Thyroid gland (tissue), 4 donors: ENCODE measurements around the gene CD320. TPM values are rescaled to one million over a fixed set of nuclear protein-coding genes. Genes with fewer than 3 reads are reported as not detected.

Source experiments
- DNase-seq, 2 donors: peaks; one replicate each; pipeline ENCODE4 v3.0.0-alpha.2; 2019
- H3K27ac ChIP-seq, 3 donors: fragments of 200-600 bp; sonication (generic); 1 replicate in 2 of 3; 2 replicates in 1 of 3; pipeline ENCODE4 v1.5.1; 2016 to 2019; ENCODE audit warnings: mild to moderate bottlenecking in 1 of 3, moderate library complexity in 1 of 3
- H3K27me3 ChIP-seq: fragments of 200-600 bp; sonication (generic); one replicate; pipeline ENCODE4 v1.5.1; 2019
- H3K36me3 ChIP-seq, 2 donors: fragments of 200-600 bp; sonication (generic); one replicate each; pipeline ENCODE4 v1.5.1; 2016 to 2019
- H3K4me1 ChIP-seq, 2 donors: fragments of 200-600 bp; sonication (generic); one replicate each; pipeline ENCODE4 v1.5.1; 2017 to 2019
- H3K4me3 ChIP-seq, 3 donors: fragments of 200-600 bp; sonication (generic); replicated peaks in 1 of 3; 1 replicate in 2 of 3; 2 replicates in 1 of 3; pipeline ENCODE4 v1.5.1; 2016; ENCODE audit warnings: mild to moderate bottlenecking in 1 of 3
- H3K9me3 ChIP-seq: fragments of 200-600 bp; sonication (generic); one replicate; pipeline ENCODE4 v1.5.1; 2017
- POLR2A ChIP-seq, 2 donors: fragments of 450-650 bp; IDR thresholded peaks; one replicate each; pipeline ENCODE4 v1.6.1; 2017; ENCODE audit warnings: antibody characterized with exemption in 2 of 2, mild to moderate bottlenecking in 2 of 2, moderate library complexity in 1 of 2
- WGBS, 2 donors: methylation state at CpG; one replicate each; pipeline ENCODE4 v1.1.5; 2017; 5-methylcytosine and 5-hydroxymethylcytosine counted together
- intact Hi-C: fragments of 100-400 bp; cut with DNase I; formaldehyde crosslinking; loops from one replicate; pipeline ENCODE4 v1.15.1; 2023
- total RNA-seq, 4 donors: library from RNA; depleted of rRNA; stranded (reverse); fragments of >200 nt; gene quantifications; one replicate each; pipeline ENCODE4 v1.2.3, GENCODE V29; 2016
- TF ChIP-seq, protein P1 (sequence below), 6 experiments: fragments of 200-600 bp in 3 of 6; fragments of 450-650 bp in 3 of 6; sonication (generic) in 3 of 6; IDR thresholded peaks; one replicate each; pipeline ENCODE4 v1.5.1; 2016 to 2019; ENCODE audit warnings: antibody characterized with exemption in 6 of 6, mild to moderate bottlenecking in 2 of 6, inconsistent platforms in 1 of 6, moderate library complexity in 1 of 6

CD320 gene
- total RNA-seq, 4 donors from 2014 or later: 20.8 to 114 (median 74.0) TPM

DNA sequence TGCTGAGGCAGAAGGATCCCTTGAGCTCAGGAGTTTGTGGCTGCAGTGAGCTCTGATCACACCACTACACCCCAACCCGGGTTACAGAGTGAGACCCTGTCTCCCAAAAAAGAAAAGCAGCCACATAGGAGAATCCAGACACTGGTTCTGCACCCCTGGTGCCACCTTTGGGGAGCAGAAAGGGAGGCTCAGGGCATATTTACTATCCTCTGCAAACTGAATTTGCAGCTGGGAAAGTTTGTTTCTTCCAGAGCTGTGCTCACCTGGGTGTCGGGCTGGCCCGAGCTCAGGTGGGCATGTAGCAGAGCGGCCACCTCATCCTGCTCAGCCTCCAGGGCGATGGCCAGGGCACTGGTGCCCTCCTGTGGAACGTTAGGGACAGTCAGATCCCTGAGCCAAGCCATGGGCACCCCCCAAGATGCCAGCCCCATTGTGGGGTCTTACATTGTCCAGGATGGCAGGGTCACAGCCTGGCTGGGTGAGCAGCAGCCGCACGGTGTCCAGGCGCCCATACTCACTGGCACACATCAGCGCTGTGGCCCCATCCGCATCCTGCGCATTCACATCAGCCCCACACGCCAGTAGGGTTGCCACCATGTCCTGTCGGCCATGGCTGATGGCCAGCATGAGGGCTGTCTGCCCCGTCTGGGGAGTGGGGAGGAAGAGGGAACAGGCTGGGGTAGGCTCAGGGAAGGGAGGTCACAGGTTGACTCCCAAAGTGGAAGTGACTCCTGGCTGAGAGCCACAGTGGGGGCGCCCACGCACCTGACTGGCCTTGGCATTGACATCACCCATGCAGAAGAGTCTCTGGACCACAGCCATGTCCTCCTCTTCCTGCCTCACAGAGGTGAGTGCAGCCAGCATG is 16.3 kb upstream of the CD320 start:
- intact Hi-C loops: no loop called here
- peak; percentile 87 to 88 for DNase-seq
- Histone ChIP-seq H3K27me3 (no peaks in the 10 kb centered on the region), H3K27ac (peak overlapping the region in 2 of 3 donors; percentile 4 to 65), H3K4me1 (peaks cover 27 to 45% of the 10 kb centered on the region in 2 donors), H3K36me3 (no peaks in the 10 kb centered on the region), H3K9me3 (no peaks in the 10 kb centered on the region), H3K4me3 (no peak overlapping the region)
- no peak for TF ChIP-seq POLR2A (IDR thresholded peaks at IDR 0.05)
- TF ChIP-seq, protein P1, sequence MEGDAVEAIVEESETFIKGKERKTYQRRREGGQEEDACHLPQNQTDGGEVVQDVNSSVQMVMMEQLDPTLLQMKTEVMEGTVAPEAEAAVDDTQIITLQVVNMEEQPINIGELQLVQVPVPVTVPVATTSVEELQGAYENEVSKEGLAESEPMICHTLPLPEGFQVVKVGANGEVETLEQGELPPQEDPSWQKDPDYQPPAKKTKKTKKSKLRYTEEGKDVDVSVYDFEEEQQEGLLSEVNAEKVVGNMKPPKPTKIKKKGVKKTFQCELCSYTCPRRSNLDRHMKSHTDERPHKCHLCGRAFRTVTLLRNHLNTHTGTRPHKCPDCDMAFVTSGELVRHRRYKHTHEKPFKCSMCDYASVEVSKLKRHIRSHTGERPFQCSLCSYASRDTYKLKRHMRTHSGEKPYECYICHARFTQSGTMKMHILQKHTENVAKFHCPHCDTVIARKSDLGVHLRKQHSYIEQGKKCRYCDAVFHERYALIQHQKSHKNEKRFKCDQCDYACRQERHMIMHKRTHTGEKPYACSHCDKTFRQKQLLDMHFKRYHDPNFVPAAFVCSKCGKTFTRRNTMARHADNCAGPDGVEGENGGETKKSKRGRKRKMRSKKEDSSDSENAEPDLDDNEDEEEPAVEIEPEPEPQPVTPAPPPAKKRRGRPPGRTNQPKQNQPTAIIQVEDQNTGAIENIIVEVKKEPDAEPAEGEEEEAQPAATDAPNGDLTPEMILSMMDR (IDR thresholded peaks at IDR 0.05): no peak
- WGBS, 2 donors: 69 to 70% methylated on average over 13 to 17 of the region's 17 CpGs

DNA sequence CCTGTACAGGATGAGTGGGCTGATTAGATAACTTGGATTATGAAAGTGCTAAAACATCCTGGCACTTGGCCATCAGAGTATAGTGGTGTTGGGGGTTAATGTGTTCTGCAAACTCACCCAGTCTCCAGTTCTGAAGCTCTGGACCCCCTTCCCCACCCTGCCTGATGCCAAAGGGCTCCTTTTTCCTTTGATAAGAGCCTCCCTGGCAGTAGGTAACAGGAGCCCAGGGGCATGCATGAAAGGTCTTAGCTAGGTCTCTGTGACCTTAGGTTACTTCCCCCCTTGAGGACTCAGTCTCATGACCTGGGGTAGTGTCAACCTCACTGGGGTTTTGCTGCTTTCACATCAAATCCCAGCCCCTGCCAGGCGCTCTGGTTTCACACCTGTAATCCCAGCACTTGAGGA is 15.6 kb upstream of the CD320 start:
- Histone ChIP-seq H3K27ac (no peak overlapping the region), H3K9me3 (no peaks in the 10 kb centered on the region), H3K27me3 (no peaks in the 10 kb centered on the region), H3K4me1 (peaks cover 27 to 45% of the 10 kb centered on the region in 2 donors), H3K36me3 (no peaks in the 10 kb centered on the region), H3K4me3 (no peak overlapping the region)
- 89 to 100% methylated on average over 1 of the region's 1 CpG for WGBS, 2 donors
- intact Hi-C loops: no loop called here
- TF ChIP-seq POLR2A (IDR thresholded peaks at IDR 0.05): no peak
- TF ChIP-seq, protein P1 (IDR thresholded peaks at IDR 0.05): no peak
- no peak for DNase-seq

DNA sequence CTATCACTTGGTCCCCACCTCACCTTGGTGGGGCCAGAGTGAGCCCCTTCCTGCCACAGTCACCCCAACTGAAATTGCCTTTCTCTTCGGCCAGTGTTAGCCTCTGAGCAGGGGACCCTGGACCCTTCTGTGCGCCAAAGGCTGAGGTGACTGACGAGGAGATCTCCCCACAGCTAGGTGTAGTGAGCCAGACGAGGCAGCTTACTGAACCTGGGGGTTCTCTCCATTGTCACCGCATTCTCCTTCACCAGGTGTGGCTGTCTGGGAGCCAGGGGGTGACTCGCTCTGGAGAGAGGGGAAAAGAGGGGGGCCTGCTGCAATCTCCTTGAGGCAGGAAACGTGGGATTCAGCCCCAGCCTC is 14.5 kb upstream of the CD320 start:
- Histone ChIP-seq H3K4me1 (peaks cover 27 to 45% of the 10 kb centered on the region in 2 donors), H3K4me3 (peak overlapping the region in 1 of 3 donors; percentile 92), H3K36me3 (no peaks in the 10 kb centered on the region), H3K27me3 (no peaks in the 10 kb centered on the region), H3K27ac (peak overlapping the region in 2 of 3 donors; percentile 3 to 85), H3K9me3 (no peaks in the 10 kb centered on the region)
- DNase-seq: no peak
- WGBS, 2 donors: 70% methylated on average over 6 to 7 of the region's 7 CpGs
- TF ChIP-seq POLR2A (IDR thresholded peaks at IDR 0.05): no peak
- TF ChIP-seq, protein P1 (IDR thresholded peaks at IDR 0.05): no peak
- intact Hi-C loops: no loop called here

GRCh38 chr19:8321986-8322637 is 14.0 kb upstream of the CD320 start:
- 16 to 18% methylated on average over 22 to 30 of the region's 30 CpGs for WGBS, 2 donors
- TF ChIP-seq, protein P1 (IDR thresholded peaks at IDR 0.05): no peak
- TF ChIP-seq POLR2A (IDR thresholded peaks at IDR 0.05): no peak
- no peaks in the 10 kb centered on the region for H3K36me3 ChIP-seq
- intact Hi-C loops: no loop called here
- H3K4me1 ChIP-seq: peaks cover 27 to 45% of the 10 kb centered on the region in 2 donors
- DNase-seq: no peak
- peak overlapping the region; percentile 81 to 94 (median 85) for H3K27ac ChIP-seq
- peak overlapping the region; percentile 68 to 92 (median 91) for H3K4me3 ChIP-seq
- H3K9me3 ChIP-seq: no peaks in the 10 kb centered on the region
- no peaks in the 10 kb centered on the region for H3K27me3 ChIP-seq
